Measurements from ENCODE around the gene SCAANT1.

The SCAANT1 gene

GRCh38 chr3:63891518-63891917, 20.7 kb downstream of the SCAANT1 start:
- H3K4me2 ChIP-seq (ENCODE audit: low read length), result no peak overlapping the region
- H3K9me2 ChIP-seq (replicated peaks; ENCODE audit: control insufficient read depth, low read length), result no peaks in the 10 kb centered on the region
- no peak overlapping the region for H3K4me3 ChIP-seq (ENCODE audit: low read length)
- no peaks in the 10 kb centered on the region for H4K20me1 ChIP-seq (ENCODE audit: control insufficient read depth, insufficient read depth, low read depth, low read length)
- no peaks in the 10 kb centered on the region for H3K27me3 ChIP-seq (ENCODE audit: control insufficient read depth, low read length)
- H3K4me1 ChIP-seq (ENCODE audit: control insufficient read depth, low read length), result peaks cover 11% of the 10 kb centered on the region; the same call in 1 of the 2 replicates
- peaks cover 18% of the 10 kb centered on the region for H3K36me3 ChIP-seq (ENCODE audit: control insufficient read depth, low read length)
- TF ChIP-seq CTCF (IDR thresholded peaks at IDR 0.05; ENCODE audit: low read depth, low read length, poor library complexity, severe bottlenecking) (no peak), EZH2phosphoT487 (IDR thresholded peaks at IDR 0.05; ENCODE audit: borderline replicate concordance, low read length) (no peak)
- H3K27ac ChIP-seq (ENCODE audit: low read depth, low read length), result no peak overlapping the region
- no peaks in the 10 kb centered on the region for H3K9me3 ChIP-seq (ENCODE audit: control insufficient read depth, insufficient read depth, low read length)
- H3K79me2 ChIP-seq (ENCODE audit: control insufficient read depth, low read length), result peaks cover 75% of the 10 kb centered on the region
- H3F3A ChIP-seq (ENCODE audit: control insufficient read depth, insufficient read depth), result no peaks in the 10 kb centered on the region

- H3K27me3 ChIP-seq (ENCODE audit: control insufficient read depth, low read length), result no peaks in the 10 kb centered on the region
- H3K4me3 ChIP-seq (ENCODE audit: low read length), result no peak overlapping the region
- no peaks in the 10 kb centered on the region for H3K9me3 ChIP-seq (ENCODE audit: control insufficient read depth, insufficient read depth, low read length)
- no peak overlapping the region for H3K4me2 ChIP-seq (ENCODE audit: low read length)
- no peaks in the 10 kb centered on the region for H3K9me2 ChIP-seq (replicated peaks; ENCODE audit: control insufficient read depth, low read length)
- no peaks in the 10 kb centered on the region for H3F3A ChIP-seq (ENCODE audit: control insufficient read depth, insufficient read depth)
- peaks cover 75% of the 10 kb centered on the region for H3K79me2 ChIP-seq (ENCODE audit: control insufficient read depth, low read length)
- H3K4me1 ChIP-seq (ENCODE audit: control insufficient read depth, low read length), result no peaks in the 10 kb centered on the region
- TF ChIP-seq CTCF (IDR thresholded peaks at IDR 0.05; ENCODE audit: low read depth, low read length, poor library complexity, severe bottlenecking) (no peak), EZH2phosphoT487 (IDR thresholded peaks at IDR 0.05; ENCODE audit: borderline replicate concordance, low read length) (no peak)
- peaks cover 11% of the 10 kb centered on the region for H3K36me3 ChIP-seq (ENCODE audit: control insufficient read depth, low read length)
- no peak overlapping the region for H3K27ac ChIP-seq (ENCODE audit: low read depth, low read length)
- no peaks in the 10 kb centered on the region for H4K20me1 ChIP-seq (ENCODE audit: control insufficient read depth, insufficient read depth, low read depth, low read length)
Observed at GRCh38 chr3:63886858-63887257, 25.3 kb downstream of the SCAANT1 start.

GRCh38 chr3:63880653-63881052, 31.5 kb downstream of the SCAANT1 start:
- Histone ChIP-seq H3K27me3 (ENCODE audit: control insufficient read depth, low read length) (no peaks in the 10 kb centered on the region), H3K79me2 (ENCODE audit: control insufficient read depth, low read length) (peaks cover 98% of the 10 kb centered on the region), H3K36me3 (ENCODE audit: control insufficient read depth, low read length) (peaks cover 8% of the 10 kb centered on the region), H3K27ac (ENCODE audit: low read depth, low read length) (no peak overlapping the region), H3K4me3 (ENCODE audit: low read length) (no peak overlapping the region), H3K9me3 (ENCODE audit: control insufficient read depth, insufficient read depth, low read length) (no peaks in the 10 kb centered on the region), H3K9me2 (replicated peaks; ENCODE audit: control insufficient read depth, low read length) (no peaks in the 10 kb centered on the region), H3F3A (ENCODE audit: control insufficient read depth, insufficient read depth) (no peaks in the 10 kb centered on the region), H3K4me2 (ENCODE audit: low read length) (no peak overlapping the region), H4K20me1 (ENCODE audit: control insufficient read depth, insufficient read depth, low read depth, low read length) (peaks cover 21% of the 10 kb centered on the region; the same call in 1 of the 2 replicates), H3K4me1 (ENCODE audit: control insufficient read depth, low read length) (peaks cover 10% of the 10 kb centered on the region)
- TF ChIP-seq EZH2phosphoT487 (IDR thresholded peaks at IDR 0.05; ENCODE audit: borderline replicate concordance, low read length) (no peak), CTCF (IDR thresholded peaks at IDR 0.05; ENCODE audit: low read depth, low read length, poor library complexity, severe bottlenecking) (no peak)

All from DOHH2 (cell line).